ENCODE results near the gene KLHL10. TPM values are rescaled to one million over a fixed set of nuclear protein-coding genes. Genes with fewer than 3 reads are reported as not detected.
"Not testable (repeated sequence)": the region's sequence is repeated elsewhere in the genome, so short reads cannot be mapped to it uniquely, and the experiment has no call there.

KLHL10 gene
- total RNA-seq, 2 experiments from 2014 or later, result 0.19 to 0.30 TPM

- Mint-ChIP-seq H3K4me1 (no peaks in the 10 kb centered on the region), H3K36me3 (no peaks in the 10 kb centered on the region), H3K27me3 (no peaks in the 10 kb centered on the region), H3K9me3 (no peaks in the 10 kb centered on the region), H3K27ac (no peak overlapping the region), H3K4me3 (no peak overlapping the region)
- no peak for DNase-seq
Observed at GRCh38 chr17:41825175-41825845, 12.3 kb upstream of the KLHL10 start.

- not testable (repeated sequence) for DNase-seq, H3K36me3 Mint-ChIP-seq, H3K27ac Mint-ChIP-seq, H3K27me3 Mint-ChIP-seq, H3K4me1 Mint-ChIP-seq, H3K9me3 Mint-ChIP-seq, H3K4me3 Mint-ChIP-seq
Observed at GRCh38 chr17:41829961-41830360, 7.7 kb upstream of the KLHL10 start.

GRCh38 chr17:41835214-41835799, 2.3 kb upstream of the KLHL10 start:
- Mint-ChIP-seq H3K4me1 (peaks cover 14% of the 10 kb centered on the region), H3K27ac (peak overlapping the region; percentile 32), H3K9me3 (no peaks in the 10 kb centered on the region), H3K4me3 (peak overlapping the region; percentile 87), H3K36me3 (peaks cover 7% of the 10 kb centered on the region), H3K27me3 (no peaks in the 10 kb centered on the region)
- DNase-seq, result no peak

- no peaks in the 10 kb centered on the region for H3K27me3 Mint-ChIP-seq
- peaks cover 7% of the 10 kb centered on the region for H3K36me3 Mint-ChIP-seq
- no peaks in the 10 kb centered on the region for H3K9me3 Mint-ChIP-seq
- H3K27ac Mint-ChIP-seq, result peak within 1 kb of the TSS; percentile 60
- H3K4me3 Mint-ChIP-seq, result peak within 1 kb of the TSS; percentile 87
- peak; percentile 70 for DNase-seq
- H3K4me1 Mint-ChIP-seq, result peaks cover 14% of the 10 kb centered on the region
Observed at GRCh38 chr17:41835800-41836549, 1.6 kb upstream of the KLHL10 start, which contains the start of gene NT5C3B. NT5C3B (minus strand) TSS chr17:41836232; CDS start chr17:41836193, 39 bp downstream.

- Mint-ChIP-seq H3K27ac (peak overlapping the region; percentile 60), H3K9me3 (no peaks in the 10 kb centered on the region), H3K4me1 (peaks cover 14% of the 10 kb centered on the region), H3K4me3 (peak overlapping the region; percentile 87), H3K36me3 (peaks cover 7% of the 10 kb centered on the region), H3K27me3 (no peaks in the 10 kb centered on the region)
- no peak for DNase-seq
Observed at GRCh38 chr17:41836550-41837196, 952 bp upstream of the KLHL10 start.

GRCh38 chr17:41839448-41839847, 1.8 kb downstream of the KLHL10 start:
- not testable (repeated sequence) for H3K4me3 Mint-ChIP-seq, DNase-seq, H3K36me3 Mint-ChIP-seq, H3K27me3 Mint-ChIP-seq, H3K9me3 Mint-ChIP-seq, H3K27ac Mint-ChIP-seq
- peaks cover 11% of the 10 kb centered on the region for H3K4me1 Mint-ChIP-seq

- H3K4me1 Mint-ChIP-seq, H3K27ac Mint-ChIP-seq, H3K9me3 Mint-ChIP-seq, H3K27me3 Mint-ChIP-seq, H3K36me3 Mint-ChIP-seq, DNase-seq, H3K4me3 Mint-ChIP-seq: not testable (repeated sequence)
Observed at GRCh38 chr17:41840781-41841180, 3.2 kb downstream of the KLHL10 start.

- H3K4me1 Mint-ChIP-seq, result peaks cover 11% of the 10 kb centered on the region
- no peak overlapping the region for H3K27ac Mint-ChIP-seq
- DNase-seq, result no peak
- H3K4me3 Mint-ChIP-seq, result no peak overlapping the region
- H3K36me3 Mint-ChIP-seq, result no peaks in the 10 kb centered on the region
- no peaks in the 10 kb centered on the region for H3K27me3 Mint-ChIP-seq
- no peaks in the 10 kb centered on the region for H3K9me3 Mint-ChIP-seq
Observed at GRCh38 chr17:41844971-41845370, 7.3 kb downstream of the KLHL10 start.

GRCh38 chr17:41848788-41849187, 11.2 kb downstream of the KLHL10 start:
- H3K27ac Mint-ChIP-seq, result no peak overlapping the region
- H3K27me3 Mint-ChIP-seq, result no peaks in the 10 kb centered on the region
- no peaks in the 10 kb centered on the region for H3K9me3 Mint-ChIP-seq
- no peak for DNase-seq
- H3K4me3 Mint-ChIP-seq, result no peak overlapping the region
- peaks cover 32% of the 10 kb centered on the region for H3K4me1 Mint-ChIP-seq
- peaks cover 8% of the 10 kb centered on the region for H3K36me3 Mint-ChIP-seq

GRCh38 chr17:41849251-41849990, 11.8 kb downstream of the KLHL10 start:
- no peaks in the 10 kb centered on the region for H3K9me3 Mint-ChIP-seq
- no peak overlapping the region for H3K4me3 Mint-ChIP-seq
- peaks cover 32% of the 10 kb centered on the region for H3K4me1 Mint-ChIP-seq
- no peak for DNase-seq
- peaks cover 13% of the 10 kb centered on the region for H3K36me3 Mint-ChIP-seq
- no peaks in the 10 kb centered on the region for H3K27me3 Mint-ChIP-seq
- H3K27ac Mint-ChIP-seq, result no peak overlapping the region

- Mint-ChIP-seq H3K36me3 (peaks cover 16% of the 10 kb centered on the region), H3K4me1 (peaks cover 36% of the 10 kb centered on the region)
- H3K27ac Mint-ChIP-seq, H3K27me3 Mint-ChIP-seq, DNase-seq, H3K9me3 Mint-ChIP-seq, H3K4me3 Mint-ChIP-seq: not testable (repeated sequence)
Observed at GRCh38 chr17:41851382-41851781, 13.8 kb downstream of the KLHL10 start.

GRCh38 chr17:41860254-41860931, 22.8 kb downstream of the KLHL10 start:
- DNase-seq, result no peak
- no peaks in the 10 kb centered on the region for H3K27me3 Mint-ChIP-seq
- peaks cover 25% of the 10 kb centered on the region for H3K4me1 Mint-ChIP-seq
- no peak overlapping the region for H3K27ac Mint-ChIP-seq
- no peaks in the 10 kb centered on the region for H3K9me3 Mint-ChIP-seq
- no peaks in the 10 kb centered on the region for H3K36me3 Mint-ChIP-seq
- H3K4me3 Mint-ChIP-seq, result no peak overlapping the region

- DNase-seq, result peak; percentile 26
- Mint-ChIP-seq H3K36me3 (peaks cover 9% of the 10 kb centered on the region), H3K4me3 (no peak overlapping the region), H3K4me1 (peaks cover 37% of the 10 kb centered on the region), H3K9me3 (no peaks in the 10 kb centered on the region), H3K27ac (no peak overlapping the region), H3K27me3 (no peaks in the 10 kb centered on the region)
Observed at GRCh38 chr17:41863074-41863848, 25.6 kb downstream of the KLHL10 start.

GRCh38 chr17:41864498-41864835, 26.8 kb downstream of the KLHL10 start:
- no peaks in the 10 kb centered on the region for H3K27me3 Mint-ChIP-seq
- H3K9me3 Mint-ChIP-seq, result no peaks in the 10 kb centered on the region
- H3K36me3 Mint-ChIP-seq, result peaks cover 14% of the 10 kb centered on the region
- no peak overlapping the region for H3K4me3 Mint-ChIP-seq
- DNase-seq, result no peak
- no peak overlapping the region for H3K27ac Mint-ChIP-seq
- peaks cover 43% of the 10 kb centered on the region for H3K4me1 Mint-ChIP-seq

Measured in activated naive CD8-positive, alpha-beta T cell treated with anti-CD3 and anti-CD28 coated beads for 36 hours (primary cell).